CD4-positive, alpha-beta T cell treated with Interleukin-17A for 4 hours (primary cell): ENCODE measurements around the gene CHD3.
"Not testable (repeated sequence)": the region's sequence is repeated elsewhere in the genome, so short reads cannot be mapped to it uniquely, and the experiment has no call there.

ENCODE experiments used
- DNase-seq: peaks from one replicate; pipeline ENCODE4 v3.0.0-alpha.2; 2020; ENCODE audit warnings: mixed read lengths

The CHD3 gene

GRCh38 chr17:7940034-7940433 lies 51.4 kb downstream of the CHD3 start:
- no peak for DNase-seq

- DNase-seq, result no peak
These were observed 52.2 kb downstream of the CHD3 start for GRCh38 chr17:7940743-7941142.

- no peak for DNase-seq
These were observed 54.7 kb downstream of the CHD3 start for GRCh38 chr17:7943291-7943690.

- DNase-seq, result no peak
These were observed 55.7 kb downstream of the CHD3 start for GRCh38 chr17:7944326-7944725.

GRCh38 chr17:7945651-7946050 lies 57.1 kb downstream of the CHD3 start:
- no peak for DNase-seq

- DNase-seq, result no peak
These were observed 57.9 kb downstream of the CHD3 start for GRCh38 chr17:7946441-7946840.

- no peak for DNase-seq
These were observed 59.1 kb downstream of the CHD3 start for GRCh38 chr17:7947651-7948050.

GRCh38 chr17:7950578-7950977 lies 62.0 kb downstream of the CHD3 start:
- no peak for DNase-seq

- peak; percentile 17 for DNase-seq
These were observed 62.7 kb downstream of the CHD3 start for GRCh38 chr17:7951143-7951792.

- DNase-seq, result not testable (repeated sequence)
These were observed 64.7 kb downstream of the CHD3 start for GRCh38 chr17:7953266-7953665.

- no peak for DNase-seq
These were observed 67.0 kb downstream of the CHD3 start for GRCh38 chr17:7955414-7956227.

- no peak for DNase-seq
These were observed 67.8 kb downstream of the CHD3 start for GRCh38 chr17:7956228-7956965.

- no peak for DNase-seq
These were observed 71.1 kb downstream of the CHD3 start for GRCh38 chr17:7959503-7960253.

- DNase-seq, result no peak
These were observed 72.8 kb downstream of the CHD3 start for GRCh38 chr17:7961421-7961820.
